GM21717 (cell line): ENCODE measurements around the gene BMPER.

Experiments used
- ATAC-seq: cut with Tn5 transposase; IDR thresholded peaks from one replicate; pipeline ENCODE4 v1.9.1; 2021; ENCODE audit warnings: mild to moderate bottlenecking, moderate library complexity; ENCODE audit not compliant: unreplicated experiment

Gene BMPER

DNA sequence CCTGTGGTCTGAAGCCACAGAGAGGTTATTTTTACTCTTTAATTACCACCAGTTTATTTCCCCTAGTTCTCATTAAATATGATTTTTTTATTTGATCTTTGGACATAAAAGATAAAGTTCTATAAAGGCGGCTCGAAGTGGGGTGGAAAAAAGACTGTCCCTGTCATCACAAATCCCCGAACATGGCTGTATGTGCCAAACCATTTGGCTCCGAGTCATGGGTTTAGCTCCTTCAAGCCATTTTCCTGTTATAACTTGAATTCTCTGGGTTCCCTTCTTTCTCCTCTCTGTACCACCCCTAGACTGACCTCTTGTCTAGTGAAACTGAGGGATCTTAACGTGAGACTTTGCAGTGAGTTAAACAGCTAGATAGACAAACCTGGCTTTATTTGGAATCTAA, 181.6 kb downstream of the BMPER start:
- ATAC-seq, result no peak

DNA sequence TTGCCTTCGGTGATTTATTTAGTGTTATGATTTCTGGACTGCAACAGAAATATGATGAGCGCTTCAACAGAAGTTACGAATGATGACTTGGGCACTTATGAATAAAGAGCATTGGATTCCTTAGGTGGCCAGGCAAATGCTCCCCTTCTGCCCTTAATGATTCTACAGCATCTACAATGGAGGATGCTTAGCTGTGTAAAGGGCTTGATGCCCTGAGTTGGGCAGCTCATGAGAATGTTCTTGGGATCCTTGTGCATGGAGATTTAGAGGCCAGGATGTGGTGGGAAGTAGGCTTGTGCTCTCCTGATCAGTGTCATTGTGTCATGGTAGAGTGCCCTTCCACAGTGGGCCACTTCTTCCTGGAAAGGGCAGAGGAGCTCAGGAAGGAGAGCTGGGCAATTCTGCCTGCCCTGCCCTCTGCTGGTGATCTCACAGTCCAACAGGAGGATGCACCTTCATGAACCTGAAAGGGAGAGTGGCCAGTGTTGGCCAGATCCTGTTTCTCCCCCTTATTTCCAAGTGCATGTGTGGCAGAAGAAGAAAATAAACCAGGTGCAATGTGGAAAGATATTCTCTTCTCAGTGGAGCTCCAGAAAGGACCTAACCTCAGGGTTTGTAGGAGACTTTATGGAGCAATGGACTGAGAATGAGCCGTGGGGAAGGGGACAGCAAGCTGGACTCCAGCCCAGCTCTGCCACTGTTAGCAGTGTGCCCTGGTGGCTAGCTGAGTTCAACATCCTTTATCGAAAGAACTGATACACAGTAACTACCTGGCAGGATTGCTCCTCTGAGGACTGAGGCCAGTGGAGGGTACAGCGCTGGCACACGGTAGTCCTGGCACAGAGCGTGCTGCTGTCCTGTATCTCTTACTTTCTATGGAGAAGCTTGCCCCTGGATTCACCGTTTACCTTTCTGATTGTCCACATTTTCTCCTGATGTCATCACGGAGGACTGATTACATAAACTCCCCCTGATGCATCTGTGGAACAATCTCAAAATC, 182.9 kb downstream of the BMPER start:
- no peak for ATAC-seq

DNA sequence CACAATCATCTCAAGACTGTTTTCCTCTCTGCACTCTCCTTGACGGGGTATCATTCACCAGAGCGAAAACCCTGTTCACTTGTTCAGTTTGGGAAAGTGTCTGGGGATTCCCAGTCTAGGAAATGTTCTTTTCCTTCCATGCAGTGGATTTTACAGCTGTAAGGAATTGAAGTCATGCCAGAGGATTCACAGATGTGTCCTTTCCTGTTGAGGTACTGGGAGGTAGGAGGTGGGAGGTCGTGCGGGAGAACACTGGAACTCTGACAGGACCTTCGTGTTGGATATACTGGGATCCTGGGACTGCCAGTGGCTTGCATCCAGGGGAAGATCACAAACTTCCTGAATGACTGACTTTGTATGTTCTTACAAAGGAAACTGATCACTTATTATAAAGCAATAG, 185.5 kb downstream of the BMPER start:
- no peak for ATAC-seq

DNA sequence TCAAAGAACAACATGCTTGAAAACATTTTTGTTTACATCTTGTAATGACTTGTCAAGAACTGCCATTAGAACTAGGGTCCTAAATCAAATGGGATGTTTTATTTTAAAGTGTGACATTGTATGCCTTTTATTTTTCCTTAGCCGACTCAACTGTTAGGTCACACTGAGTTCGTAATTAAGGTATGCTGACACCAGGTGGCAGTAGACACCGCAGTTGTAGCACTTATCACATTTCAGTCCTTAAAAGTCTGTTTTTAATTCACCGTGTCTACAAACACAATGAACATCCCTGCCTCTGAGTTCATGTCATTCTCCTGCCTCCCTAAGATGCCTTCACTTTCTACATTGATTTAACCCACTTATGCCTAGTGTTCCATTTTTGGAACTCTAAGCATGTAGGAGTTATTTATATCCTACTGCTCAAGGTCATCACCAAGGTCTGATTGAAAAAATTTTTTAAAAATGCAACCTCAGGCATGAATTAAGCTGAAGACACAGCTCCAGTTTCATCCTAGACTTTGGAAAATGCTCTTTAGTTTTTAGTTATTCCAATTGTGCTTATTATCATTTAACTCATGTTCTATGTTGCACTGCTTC, 186.1 kb downstream of the BMPER start:
- ATAC-seq, result no peak

DNA sequence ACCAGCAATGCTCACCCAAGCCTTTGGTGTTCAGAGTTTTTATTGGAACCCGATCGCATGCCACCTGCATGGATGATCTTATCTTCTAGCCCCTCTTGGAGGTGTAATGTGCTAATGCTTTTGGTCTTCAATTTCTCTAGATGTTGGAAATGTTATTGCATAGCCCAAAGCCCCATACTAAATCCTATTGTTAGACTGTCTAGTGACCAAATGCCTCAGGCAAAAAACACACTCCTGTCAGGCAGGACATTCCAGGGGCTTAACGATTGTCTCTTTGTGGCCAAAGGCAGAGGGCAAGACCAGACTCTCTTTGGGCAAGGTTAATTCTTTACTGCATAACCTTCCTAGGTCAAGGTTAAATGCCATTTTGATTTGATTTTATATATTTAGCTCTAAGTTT, 187.9 kb downstream of the BMPER start:
- no peak for ATAC-seq

DNA sequence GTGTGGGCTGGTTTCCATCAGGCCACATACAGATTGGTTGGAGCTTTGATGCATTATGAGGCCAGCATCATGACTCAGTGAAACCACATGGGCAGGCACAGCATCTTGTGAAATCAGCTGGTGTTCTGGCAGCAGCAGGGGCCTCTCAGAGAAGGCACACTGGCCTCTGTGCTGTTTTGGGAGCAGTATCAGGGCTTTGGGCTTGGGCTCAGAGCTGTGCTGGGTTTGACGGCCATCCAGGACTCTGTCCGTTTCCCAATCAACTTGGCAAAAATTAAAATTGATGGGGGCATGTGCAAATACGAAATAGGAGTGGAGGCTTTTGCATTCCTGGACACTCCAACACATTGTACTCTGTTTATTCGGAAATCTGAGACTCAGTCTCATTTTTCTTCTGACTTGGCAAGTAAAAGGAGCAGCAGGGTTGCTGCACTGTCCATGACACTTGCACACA, 190.9 kb downstream of the BMPER start:
- no peak for ATAC-seq

DNA sequence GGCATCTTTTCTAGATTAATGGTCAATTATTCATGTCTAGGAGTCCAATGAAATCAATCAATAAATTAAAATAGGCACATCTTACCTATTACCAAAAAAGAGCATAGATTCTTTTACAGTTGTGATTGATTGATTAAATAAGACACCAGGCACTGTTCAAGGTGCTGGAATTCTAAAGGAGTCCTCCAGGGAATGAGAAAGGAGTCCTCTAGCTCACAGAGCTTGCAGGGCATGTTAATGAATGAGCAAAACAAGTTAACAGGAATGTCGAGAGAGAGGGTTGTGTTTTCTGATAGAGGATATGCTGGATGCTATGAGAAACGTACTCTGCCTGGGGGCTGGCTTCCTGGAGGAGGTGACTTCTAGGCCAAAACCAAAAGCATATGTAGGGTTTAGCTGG, 191.4 kb downstream of the BMPER start:
- no peak for ATAC-seq

DNA sequence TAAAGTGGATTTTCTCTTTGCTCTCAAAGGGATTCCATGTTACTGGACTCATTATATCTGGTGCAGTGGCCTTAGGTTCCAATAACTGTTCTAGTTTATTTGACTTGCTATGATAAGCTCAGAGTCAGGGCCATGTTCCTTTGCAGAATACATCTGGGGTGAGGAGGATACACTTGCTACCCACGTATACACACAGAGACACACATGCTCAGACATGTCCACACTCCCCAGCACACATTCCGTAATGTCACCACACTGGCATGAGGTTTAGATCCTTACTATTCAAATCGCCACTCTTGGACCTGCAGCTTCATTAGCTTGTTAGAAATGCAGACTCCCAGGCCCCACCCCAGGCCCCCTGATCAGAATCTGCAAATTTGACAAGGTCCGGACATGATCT, 195.3 kb downstream of the BMPER start:
- ATAC-seq, result no peak

DNA sequence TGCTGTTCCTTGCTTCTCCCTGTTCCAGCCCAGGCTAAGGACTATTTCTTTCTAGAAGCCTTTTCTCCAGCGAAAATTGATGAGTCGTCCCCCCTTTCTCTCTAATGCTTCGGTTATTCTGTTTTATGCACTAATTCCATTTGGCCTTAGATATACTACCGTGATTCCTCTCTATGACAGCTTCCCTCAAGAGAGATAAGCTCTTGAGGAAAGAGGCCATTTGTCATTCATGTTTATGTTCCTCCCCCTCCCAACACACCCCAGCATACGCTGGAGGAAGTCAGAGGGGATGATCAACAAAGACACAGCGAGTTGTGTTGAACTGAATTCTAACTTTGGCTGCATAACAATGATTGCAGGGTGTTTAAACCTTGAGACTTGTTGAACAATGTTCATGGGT, 198.8 kb downstream of the BMPER start:
- no peak for ATAC-seq

DNA sequence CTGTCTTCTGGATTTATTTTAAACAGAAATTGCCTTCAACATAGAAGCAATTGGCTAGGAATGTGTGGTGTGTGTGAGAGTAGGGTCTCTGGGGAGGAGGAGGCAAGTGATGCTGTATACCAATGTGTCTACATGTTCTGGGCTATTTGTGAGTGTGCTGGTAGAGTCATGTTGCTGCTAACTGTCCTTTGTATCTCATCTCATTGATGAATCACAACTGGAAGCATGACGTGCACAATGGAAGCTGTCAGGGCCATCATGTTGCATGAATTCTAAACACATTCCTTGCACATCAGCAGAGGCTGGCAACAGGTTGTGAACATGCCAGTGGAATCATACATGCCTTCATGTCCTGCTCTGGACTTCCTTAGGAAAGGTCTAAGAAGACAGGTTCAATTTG, 199.7 kb downstream of the BMPER start:
- no peak for ATAC-seq

DNA sequence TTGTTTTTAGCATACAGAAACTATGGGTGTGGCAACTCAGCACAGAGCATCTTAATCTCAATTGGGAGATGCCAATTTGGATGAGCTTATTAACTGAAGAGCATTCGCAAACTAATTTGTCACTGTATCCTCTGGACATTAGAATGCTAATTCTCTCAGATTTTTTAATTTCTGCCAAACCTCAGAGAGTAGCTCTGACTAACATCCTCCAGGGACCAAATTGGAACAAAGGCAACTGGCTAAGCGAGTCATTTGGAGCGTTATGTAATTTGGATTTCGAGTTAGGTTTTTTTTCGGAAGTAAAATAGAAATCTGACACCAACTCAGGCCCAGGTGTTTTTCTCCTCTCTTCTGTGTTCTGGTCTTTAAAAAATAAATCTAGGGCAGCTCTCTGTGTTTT, 201.9 kb downstream of the BMPER start:
- no peak for ATAC-seq

DNA sequence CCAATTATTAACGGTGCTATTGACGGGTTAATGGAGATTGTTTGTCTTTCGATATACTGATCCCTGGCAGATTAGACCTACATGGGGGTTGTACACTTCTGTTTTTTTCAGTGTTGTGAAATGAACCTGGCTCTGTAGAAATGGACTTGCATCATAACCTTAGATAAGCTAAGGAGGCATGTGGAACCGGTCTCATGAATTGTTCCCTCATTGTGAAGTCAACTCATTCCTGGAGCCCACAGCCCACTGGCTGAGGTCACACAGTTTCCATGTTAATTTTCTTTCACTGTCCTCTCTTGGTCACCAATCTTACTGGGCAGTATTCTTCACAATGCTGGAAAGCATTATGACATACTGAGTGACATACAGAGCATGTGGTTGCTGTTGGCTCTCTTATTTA, 202.8 kb downstream of the BMPER start:
- ATAC-seq, result no peak

DNA sequence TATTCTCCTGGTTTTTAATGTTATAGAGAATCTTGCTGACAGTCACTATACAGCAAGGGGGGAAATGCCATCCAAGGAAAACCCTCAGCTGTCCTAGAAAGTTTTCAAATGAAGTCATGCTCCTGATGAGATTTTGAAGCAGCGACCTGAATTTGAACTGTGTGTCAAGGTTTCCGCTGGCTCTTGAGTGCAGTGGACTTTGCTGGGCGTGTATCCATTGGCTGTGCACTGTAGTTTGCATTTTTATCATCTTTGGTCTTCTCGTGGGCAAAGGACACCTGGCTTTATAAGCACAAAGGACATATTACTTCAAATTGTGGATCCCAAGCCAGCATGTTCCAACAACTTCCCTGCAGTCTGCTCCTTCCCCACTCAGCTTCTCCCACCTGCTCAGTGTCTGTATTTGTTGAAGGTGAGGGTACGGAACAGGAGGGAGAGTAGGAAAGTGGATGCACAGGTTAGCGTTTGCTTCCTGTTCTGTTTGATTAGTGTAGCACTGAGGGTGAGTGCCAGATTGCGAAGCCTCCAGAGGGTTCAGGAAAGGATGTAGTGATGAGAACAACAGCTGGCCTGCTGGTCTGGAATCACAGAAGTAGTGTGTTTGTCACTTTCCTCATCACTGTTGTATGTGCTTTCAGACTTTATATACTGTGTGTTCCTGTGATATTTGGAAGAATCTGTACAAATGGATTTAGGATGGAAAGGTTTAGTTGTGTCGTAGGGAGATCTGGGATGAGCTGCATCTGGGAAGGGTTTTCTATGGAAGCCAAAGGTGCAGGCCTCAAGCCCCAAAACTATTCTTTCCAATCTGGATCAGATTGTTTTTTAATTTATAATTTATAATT, 204.8 kb downstream of the BMPER start:
- ATAC-seq, result no peak

DNA sequence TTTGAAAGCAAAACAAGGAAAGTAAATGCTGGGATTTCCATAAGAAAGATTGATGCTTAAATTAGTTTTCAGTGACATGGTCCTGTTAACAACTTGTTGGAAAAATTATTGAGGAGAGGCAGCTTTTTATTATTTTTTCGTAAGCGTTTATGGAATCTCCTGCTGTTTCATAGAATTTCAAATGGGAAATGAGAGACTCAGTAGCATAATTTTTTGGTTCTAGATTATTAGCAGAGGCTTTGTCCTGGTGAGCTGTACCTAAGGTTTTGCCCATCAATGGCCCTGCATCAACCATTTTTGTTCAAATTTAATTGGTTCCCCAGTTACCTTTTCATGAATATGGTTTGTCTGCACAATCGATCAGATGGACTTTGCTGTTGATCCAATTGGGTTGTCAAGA, 205.7 kb downstream of the BMPER start:
- ATAC-seq, result no peak

DNA sequence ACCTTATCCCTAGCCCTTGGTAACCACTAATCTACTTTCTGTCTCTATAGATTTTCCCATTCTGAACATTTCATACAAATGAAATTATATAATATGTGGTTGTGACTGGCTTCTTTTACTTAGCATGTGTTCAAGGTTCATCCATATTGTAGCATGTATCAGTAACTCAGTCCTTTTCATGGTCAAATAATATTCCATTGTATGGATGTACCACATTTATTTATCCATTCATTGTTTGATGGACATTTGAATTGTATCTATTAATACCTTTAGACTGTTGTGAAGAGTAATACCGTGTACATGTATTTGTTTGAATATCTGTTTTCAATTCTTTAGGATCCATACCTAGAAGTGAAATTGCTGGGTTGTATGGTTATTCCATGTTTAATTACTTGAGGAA, 210.2 kb downstream of the BMPER start:
- ATAC-seq, result no peak

DNA sequence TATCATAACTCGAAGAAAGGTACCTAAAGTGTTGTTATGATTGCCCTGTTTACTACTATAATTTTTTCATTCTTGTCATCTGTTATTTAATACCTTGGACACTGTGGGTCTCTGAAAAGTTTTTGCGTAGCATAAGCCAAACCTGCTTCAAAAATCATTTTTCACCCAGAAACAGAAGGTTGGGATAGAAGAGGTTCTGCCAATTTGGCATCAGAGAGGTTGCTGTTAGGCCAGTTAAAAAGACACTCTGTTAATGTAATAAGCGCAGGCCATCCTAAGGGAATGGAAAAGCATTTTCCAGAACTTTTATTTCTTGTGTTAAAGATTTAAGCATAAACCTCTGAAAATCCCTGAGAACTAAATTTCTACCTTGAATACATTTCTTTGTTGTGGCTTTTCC, 212.2 kb downstream of the BMPER start:
- no peak for ATAC-seq

DNA sequence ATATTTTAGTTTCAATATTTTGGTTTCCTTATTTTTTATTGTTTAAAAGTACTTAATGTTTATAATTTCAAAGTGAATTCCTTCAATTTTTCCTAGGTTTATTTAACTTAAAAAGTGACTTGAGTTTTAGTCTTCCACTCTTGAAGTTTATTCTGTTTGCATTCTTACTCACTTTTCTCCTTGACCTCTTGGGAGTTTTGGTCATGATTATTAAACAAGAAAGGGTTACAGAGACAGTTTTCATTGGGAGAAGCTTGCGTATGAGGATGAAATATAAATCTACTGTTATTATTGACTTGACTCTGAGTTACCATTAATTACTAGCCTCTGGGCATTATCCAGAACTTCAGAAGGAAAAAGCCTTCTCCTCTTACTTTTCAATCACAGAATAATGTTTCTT, 216.0 kb downstream of the BMPER start:
- no peak for ATAC-seq

DNA sequence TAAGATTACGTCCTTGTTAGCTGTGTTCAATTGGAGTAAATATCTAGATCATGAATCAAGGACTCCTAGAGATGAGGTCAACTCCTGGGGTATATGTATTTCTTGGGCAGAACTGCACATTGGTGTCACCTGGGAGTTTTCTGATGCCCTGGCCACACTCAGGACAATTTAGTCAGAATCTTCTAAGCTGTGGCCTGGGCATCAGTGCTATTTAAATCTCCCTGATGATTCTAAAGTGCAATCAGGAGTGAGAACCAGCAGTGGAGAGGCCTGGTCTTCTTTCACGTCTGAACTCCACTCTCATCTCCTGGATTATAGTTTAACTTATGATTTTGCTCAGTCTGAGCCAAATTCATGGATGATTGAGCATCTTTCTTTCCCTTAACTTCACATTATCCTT, 218.0 kb downstream of the BMPER start:
- no peak for ATAC-seq

DNA sequence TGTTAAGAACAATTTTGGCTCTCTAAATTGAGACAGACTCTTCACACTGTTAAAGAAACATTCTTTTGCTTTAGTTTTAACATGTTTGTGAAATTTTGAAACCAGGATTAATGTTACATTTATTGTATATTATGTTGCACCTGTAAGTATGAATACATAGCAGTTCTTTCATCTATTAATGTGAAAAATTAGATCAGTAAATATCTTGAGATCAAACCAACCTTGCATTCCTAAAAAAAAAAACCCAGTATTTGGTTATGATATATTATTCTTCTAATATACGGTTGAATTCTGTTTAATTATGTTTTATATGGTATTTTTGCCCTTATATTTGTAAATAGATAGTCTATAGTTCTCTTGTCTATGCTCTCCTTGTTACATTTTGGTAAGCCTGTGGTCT, 219.4 kb downstream of the BMPER start:
- ATAC-seq, result no peak

DNA sequence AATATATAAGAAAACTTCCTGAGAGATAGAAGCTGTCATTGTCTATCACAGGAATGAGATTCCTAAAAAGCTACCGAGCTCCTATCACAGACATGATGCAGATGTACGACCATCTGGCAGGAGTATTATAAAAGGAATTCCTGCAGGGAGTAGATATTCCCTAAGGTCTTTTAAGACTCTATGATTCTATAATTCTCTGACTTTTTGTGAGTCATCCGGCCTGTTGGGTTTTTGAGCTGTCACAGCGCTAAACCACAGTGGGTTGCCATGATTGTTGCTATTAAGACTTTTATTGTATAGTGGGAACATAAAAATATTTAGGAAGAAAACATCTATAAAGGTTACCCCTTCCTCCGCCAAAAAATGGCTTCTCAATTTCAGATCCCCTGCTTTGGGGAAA, 223.4 kb downstream of the BMPER start:
- no peak for ATAC-seq

DNA sequence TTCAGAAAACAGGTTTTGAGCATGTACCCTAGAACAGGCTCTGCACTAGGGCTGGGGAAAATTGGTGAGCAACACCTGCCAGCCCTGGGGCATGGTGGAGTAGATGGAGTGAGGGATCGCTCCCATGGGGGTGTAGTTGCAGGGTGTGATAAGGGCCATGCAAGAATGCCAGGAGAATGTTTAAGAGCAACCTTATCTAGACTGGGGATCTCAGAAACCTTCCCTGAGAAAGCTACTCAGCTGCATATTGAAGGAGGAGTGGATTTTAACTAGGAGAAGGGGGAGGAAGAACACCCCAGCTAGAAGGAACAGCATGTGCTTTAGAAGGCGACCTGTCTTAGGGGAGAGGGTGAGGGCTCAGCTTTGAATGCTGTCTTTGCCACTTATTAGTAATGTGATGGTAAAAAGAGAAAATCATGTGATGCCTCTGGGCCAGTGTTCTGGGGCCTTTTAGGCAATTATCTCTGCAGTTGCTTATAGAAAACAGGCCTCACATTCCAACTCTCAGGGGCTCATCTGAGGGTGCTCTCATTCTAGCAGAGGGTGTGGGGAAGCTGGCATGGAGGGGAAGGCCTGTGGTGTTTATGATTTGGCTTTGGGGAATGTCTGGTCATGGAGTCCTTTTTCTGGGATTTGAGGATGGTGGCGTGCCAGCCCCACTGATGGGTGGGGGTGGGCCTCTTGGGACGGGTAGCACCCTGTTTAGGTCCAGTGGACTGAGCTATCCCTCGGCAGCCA, 225.4 kb downstream of the BMPER start:
- no peak for ATAC-seq
